NCI-H510A (cell line): ENCODE results near the gene CEP250.

ENCODE experiments used
- DNase-seq: peaks from one replicate; lab custom pipeline; 2025; lab: John Stamatoyannopoulos, UW

Gene CEP250

DNA sequence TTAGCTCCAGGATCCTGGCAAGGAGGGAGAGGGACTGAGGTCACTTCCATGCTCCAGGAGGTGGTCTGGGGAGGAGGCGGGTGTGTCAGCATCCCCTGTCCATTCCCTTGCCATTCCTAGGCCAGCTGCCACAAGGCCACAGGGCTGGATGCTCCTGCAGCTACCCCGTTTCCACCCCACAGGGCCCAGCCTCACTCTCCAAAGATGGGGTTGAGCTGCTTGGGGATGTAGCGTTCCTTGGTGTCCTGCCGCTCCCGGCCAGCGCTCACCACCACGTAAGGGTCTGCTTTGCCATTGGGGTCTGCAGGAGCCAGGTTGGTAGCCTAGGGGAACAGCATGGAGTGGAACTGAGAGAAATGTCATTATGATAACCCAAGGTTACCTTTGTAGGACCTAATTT, 109.5 kb downstream of the CEP250 start:
- DNase-seq = no peak

DNA sequence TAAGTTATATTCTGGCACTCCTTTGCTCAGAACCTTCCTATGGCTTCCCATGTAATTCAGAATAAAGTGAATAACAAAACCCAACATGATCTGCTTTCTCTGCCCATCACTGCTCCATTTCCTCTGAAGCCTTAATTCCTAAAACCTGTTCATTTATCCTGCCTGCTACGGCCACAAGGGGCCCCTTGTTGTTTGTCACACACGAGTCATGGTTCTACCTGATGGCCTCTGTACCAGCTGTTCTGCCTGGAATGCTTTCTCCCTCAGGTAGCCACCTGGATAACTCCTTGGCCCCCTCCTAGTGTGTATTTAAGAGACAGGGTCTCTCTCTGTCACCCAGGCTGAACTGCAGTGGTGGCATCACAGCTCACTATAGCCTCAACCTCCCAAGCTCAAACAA, 113.2 kb downstream of the CEP250 start:
- no peak for DNase-seq
